Hepatocyte (in vitro differentiated cells): ENCODE results near the gene DYSF.

Experiments
- EZH2 ChIP-seq: fragments of 200-600 bp; sonication (generic); IDR thresholded peaks from 2 replicates; pipeline ENCODE4 v1.6.1; 2016; ENCODE audit warnings: antibody characterized with exemption, mild to moderate bottlenecking, borderline replicate concordance
- TF ChIP-seq, protein P1 (sequence below): fragments of 200-600 bp; sonication (generic); IDR thresholded peaks from 2 replicates; pipeline ENCODE4 v1.5.1; 2016; ENCODE audit warnings: antibody characterized with exemption, mild to moderate bottlenecking; ENCODE audit not compliant: poor library complexity

DNA sequence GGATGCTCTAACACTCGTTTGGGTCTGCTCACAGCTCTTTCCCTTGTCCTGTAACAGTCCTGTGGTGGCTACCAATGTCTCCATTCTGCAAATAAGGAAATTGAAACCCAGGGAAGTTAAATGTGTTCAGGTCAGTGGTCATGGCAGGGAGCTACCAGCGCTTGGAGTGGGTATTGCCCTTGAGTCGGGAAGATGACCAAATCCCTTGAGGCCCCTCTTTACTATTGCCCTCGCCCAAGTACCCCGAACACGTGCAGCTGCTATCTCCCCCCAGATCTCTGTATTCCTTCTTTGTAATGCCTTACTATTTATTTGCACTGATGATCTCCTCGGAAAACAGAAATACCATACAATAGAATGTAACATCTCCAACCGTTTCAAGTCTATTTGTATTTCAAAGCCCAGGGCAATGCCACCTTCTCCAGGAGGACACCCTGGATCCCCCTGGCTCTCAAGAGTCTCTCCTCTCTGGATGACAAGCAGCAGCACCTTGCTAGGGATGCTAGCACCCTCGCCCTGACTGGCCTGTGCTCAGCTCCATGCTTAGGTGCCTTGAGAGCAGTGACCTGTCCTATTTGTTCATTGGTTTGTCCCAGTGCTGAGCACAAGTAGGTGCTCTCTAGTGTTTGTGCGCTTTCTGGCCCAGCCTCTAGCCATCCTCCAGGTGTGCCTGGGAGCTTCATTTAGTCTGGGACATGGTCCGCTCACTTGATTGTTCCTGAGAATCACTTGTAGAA is 15.1 kb downstream of the DYSF start:
- TF ChIP-seq, protein P1, sequence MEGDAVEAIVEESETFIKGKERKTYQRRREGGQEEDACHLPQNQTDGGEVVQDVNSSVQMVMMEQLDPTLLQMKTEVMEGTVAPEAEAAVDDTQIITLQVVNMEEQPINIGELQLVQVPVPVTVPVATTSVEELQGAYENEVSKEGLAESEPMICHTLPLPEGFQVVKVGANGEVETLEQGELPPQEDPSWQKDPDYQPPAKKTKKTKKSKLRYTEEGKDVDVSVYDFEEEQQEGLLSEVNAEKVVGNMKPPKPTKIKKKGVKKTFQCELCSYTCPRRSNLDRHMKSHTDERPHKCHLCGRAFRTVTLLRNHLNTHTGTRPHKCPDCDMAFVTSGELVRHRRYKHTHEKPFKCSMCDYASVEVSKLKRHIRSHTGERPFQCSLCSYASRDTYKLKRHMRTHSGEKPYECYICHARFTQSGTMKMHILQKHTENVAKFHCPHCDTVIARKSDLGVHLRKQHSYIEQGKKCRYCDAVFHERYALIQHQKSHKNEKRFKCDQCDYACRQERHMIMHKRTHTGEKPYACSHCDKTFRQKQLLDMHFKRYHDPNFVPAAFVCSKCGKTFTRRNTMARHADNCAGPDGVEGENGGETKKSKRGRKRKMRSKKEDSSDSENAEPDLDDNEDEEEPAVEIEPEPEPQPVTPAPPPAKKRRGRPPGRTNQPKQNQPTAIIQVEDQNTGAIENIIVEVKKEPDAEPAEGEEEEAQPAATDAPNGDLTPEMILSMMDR: no peak
- TF ChIP-seq EZH2: no peak
